KBM-7 (cell line): ENCODE data around the gene LTBP1.

Source experiments
- DNase-seq: peaks from one replicate; pipeline ENCODE4 v3.0.0-alpha.2; 2015
- in situ Hi-C: fragments of 300-500 bp; cut with MboI; formaldehyde crosslinking; loops from 2 replicates; pipeline ENCODE4 v1.14.3; 2020; ENCODE audit warnings: low sequenced_read_pairs, low pct_unique_long_range_greater_than_20kb, mixed read lengths

LTBP1 gene

GRCh38 chr2:33202641-33203522 is 256.1 kb downstream of the LTBP1 start:
- in situ Hi-C loops = no loop called here
- DNase-seq = no peak

DNA sequence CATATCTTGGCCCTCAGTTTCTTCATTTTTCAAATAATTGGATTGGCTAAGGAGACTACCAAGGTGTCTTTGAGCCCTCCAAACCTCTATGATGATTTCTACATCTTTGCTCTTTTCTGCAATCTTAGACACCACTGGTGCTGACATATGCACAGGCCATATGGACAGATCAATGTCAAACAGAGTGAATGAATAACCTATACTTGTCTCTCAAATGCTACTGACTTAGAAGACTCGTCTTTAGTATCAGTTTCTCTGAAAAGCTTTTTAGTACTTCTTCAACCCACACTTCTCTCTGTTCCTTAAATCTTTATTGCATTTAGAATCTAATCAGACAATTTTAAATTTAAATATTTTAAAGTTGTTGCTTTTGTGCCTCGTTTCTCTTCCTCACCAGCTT is 258.2 kb downstream of the LTBP1 start:
- no peak for DNase-seq
- in situ Hi-C loops = no loop called here

DNA sequence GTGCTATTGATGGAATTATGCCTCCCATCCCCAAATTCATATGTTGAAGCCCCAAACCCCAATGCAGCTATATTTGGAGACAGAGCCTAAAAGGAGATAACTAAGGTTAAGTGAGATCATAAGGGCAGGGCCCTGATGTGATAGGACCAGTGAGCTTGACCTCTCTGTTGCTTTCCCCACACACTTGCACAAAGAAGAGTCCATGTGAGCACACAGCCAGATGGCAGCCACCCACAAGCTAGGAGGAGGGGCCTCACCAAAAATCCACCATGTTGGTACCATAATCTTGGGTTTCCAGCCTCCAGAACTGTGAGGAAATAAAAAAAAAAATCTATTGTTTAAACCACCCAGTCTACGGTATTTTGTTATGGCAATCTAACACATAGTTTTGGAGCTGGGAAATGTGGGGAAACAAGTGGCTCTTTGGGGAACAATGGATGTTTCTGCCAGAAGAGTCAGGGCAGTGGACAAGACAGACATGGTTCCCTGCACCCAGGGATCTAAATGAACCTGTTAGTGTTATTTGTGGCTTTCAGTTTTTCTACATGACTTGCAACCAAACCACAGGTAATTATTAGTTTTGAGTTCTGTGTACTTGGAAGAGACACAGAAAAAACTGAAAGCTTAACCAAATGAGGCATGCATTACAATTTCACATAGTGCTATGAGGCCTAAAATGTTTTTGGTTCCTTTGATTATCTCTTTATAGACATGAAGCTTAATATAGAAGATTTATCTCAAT is 259.1 kb downstream of the LTBP1 start:
- in situ Hi-C loops = no loop called here
- DNase-seq = no peak

- DNase-seq = no peak
- in situ Hi-C loops = no loop called here
Observed at GRCh38 chr2:33207151-33207740, 260.5 kb downstream of the LTBP1 start.

DNA sequence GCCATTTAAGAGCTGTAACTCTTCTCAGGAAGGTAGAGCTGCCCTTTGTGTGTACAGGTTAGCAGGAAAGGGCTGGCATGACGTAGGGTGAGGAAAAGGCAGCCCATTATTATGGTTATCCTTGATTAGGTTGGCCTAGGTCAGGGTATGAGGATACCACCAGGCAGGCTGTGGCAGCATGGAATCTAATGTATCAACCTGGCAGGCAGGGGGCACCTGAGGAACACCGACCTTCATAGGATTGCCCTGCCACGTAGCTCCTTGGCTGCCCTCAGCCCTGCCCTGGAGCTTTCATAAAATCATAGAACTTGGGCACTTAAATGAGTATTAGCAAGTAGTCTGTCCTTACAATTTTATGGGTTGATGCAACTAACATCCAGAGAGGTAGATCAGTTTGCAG is 261.6 kb downstream of the LTBP1 start:
- in situ Hi-C loops = no loop called here
- DNase-seq = peak; percentile 2

GRCh38 chr2:33209976-33210375 is 263.2 kb downstream of the LTBP1 start:
- in situ Hi-C loops = no loop called here
- DNase-seq = no peak

GRCh38 chr2:33210626-33211025 is 263.9 kb downstream of the LTBP1 start:
- DNase-seq = no peak
- in situ Hi-C loops = no loop called here

- no peak for DNase-seq
- in situ Hi-C loops = no loop called here
Observed at GRCh38 chr2:33212151-33212550, 265.4 kb downstream of the LTBP1 start.

DNA sequence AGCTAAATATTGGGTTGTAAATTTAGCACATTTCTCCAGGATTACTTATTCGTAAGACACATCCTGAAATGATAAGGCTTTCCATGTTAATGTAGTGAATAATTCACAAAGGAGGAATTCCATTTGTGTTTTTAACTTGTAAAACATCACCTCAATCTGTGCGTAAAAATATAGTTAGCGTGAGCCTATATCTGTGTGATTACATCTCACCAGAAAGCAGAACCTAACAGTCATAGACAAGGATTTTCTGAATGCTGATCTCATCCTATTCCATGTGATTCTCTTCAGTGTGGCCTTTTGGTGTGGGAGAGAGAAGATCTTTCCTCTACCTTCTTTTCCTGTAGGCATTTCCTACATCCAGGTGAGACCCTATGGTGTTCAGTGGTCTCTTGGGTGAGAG is 266.5 kb downstream of the LTBP1 start:
- no peak for DNase-seq
- in situ Hi-C loops = no loop called here

DNA sequence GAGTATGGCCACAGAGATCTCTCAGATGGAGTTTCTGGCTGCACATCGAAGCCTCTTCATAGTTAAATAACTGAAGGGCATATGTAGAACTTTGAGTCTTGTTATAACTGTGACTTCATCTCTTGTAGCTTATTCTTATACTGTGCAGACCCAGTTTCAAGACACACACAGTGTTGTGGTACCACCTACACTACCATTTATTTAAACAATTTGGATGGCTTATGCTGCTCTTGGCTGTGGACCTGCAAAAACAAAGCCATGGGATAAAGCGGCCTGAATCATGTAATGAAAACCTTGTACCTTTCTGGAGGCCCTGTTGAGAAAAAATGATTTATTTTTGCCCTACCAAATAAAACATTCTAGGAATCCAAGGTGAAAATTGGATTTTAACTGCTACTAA is 266.9 kb downstream of the LTBP1 start:
- no peak for DNase-seq
- in situ Hi-C loops = no loop called here

GRCh38 chr2:33214436-33214835 is 267.7 kb downstream of the LTBP1 start:
- in situ Hi-C loops = no loop called here
- DNase-seq = no peak

DNA sequence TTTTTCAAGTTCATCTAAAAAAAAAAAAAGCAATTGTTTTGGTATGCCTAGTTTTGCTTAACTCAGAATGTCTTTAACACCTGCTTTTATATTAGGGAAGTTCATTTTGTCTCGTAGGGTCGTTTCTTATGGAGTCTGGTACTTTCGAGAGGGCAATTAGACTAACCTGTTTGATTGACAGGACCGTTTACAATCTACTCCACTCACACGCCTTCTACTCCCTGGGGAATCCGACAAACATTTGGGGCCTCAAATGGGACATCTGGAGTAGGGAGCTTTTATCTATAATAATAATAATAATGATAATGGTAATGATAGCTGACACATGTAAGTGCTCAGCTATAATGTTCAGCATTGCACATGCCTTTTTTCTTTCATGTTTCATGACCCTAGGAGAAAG is 268.1 kb downstream of the LTBP1 start:
- DNase-seq = no peak
- in situ Hi-C loops = no loop called here

GRCh38 chr2:33215299-33215698 is 268.5 kb downstream of the LTBP1 start:
- no peak for DNase-seq
- in situ Hi-C loops = no loop called here

- in situ Hi-C loops = no loop called here
- DNase-seq = no peak
Observed at GRCh38 chr2:33215983-33216382, 269.2 kb downstream of the LTBP1 start.

GRCh38 chr2:33216508-33217182 is 269.9 kb downstream of the LTBP1 start:
- DNase-seq = no peak
- in situ Hi-C loops = no loop called here

GRCh38 chr2:33217406-33217805 is 270.7 kb downstream of the LTBP1 start:
- DNase-seq = no peak
- in situ Hi-C loops = no loop called here

- DNase-seq = no peak
- in situ Hi-C loops = no loop called here
Observed at GRCh38 chr2:33219114-33219513, 272.4 kb downstream of the LTBP1 start.

DNA sequence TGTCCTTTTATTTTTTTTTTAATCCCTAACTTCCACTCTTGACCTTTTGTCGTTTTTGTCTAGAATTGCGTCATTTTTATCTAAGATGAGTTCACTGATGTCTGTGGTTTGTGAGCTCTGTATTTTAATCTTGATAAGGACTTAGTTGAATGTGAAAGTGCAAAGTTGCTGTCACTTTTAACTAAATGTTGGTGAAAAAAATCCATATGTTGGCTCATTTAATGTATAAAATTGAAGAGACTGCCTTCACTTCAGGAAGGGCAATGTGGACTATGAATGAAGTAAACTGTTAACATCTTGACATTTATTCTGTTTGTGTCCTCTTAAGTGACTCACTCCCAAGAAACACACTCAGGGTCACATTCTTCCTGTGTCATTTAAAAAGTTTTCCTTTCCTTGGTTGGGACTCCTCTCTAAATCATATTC is 273.1 kb downstream of the LTBP1 start:
- in situ Hi-C loops = no loop called here
- peak; percentile 29 for DNase-seq

DNA sequence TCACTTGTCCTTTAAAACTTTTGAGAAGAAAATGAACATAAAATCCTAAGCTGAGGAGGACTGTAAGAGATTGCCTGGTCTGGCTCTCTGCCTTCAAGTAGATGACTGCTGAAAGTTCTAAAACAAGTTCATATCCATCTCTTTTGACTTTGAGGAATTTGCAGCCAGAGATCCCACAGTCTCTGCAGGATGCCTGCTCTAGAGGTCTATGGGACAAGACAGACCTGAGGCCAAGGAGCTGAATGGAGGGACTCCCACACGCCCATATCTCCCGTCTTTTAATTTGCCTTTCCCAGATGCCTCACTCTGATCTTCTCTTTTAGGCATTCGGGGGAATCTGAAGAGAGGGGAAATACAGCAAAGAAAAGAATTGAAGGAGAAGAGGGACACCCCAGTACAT is 273.8 kb downstream of the LTBP1 start:
- DNase-seq = no peak
- in situ Hi-C loops = no loop called here
